GM19099 (cell line): ENCODE data around the gene CCDC149.

Experiments used
- POLR2A ChIP-seq: IDR thresholded peaks from 3 replicates; pipeline ENCODE4 v1.6.1; 2011; ENCODE audit warnings: low read depth; ENCODE audit not compliant: insufficient read length; ENCODE audit errors: extremely low read depth

CCDC149 gene

DNA sequence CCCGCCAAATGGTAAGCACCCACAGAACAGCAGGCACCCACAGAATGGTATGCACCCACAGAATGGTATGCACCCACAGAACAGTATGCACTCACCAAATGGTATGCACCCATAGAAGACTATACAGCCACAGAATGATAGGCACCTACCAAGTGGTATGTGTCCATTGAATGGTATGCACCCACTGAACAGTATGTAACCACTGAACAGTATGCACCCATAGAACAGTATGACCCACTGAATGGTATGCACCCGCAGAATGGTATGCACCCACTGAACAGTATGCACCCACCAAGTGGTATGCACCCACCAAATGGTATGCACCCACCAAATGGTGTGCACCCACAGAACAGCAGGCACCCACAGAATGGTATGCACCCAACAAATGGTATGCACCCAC, 40.1 kb downstream of the CCDC149 start:
- no peak for TF ChIP-seq POLR2A

DNA sequence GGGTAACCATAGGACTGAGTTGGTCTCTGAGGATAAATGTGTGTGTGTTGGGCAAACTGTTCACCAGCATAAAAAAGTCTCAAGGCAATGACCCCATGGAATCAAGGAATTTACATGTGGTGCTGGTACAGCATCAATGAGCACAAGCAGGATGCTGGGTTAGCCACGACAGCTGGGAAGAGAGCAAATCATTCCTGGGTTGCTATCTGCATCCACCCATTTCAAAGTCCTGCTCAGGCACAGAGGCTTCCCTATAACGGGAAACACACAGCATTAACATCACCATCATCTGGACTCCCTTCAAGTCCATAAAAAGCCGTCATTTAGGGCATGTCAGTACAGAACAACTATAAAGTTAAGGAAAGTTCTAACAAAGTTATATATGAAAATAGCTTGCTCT, 41.6 kb downstream of the CCDC149 start:
- no peak for TF ChIP-seq POLR2A

DNA sequence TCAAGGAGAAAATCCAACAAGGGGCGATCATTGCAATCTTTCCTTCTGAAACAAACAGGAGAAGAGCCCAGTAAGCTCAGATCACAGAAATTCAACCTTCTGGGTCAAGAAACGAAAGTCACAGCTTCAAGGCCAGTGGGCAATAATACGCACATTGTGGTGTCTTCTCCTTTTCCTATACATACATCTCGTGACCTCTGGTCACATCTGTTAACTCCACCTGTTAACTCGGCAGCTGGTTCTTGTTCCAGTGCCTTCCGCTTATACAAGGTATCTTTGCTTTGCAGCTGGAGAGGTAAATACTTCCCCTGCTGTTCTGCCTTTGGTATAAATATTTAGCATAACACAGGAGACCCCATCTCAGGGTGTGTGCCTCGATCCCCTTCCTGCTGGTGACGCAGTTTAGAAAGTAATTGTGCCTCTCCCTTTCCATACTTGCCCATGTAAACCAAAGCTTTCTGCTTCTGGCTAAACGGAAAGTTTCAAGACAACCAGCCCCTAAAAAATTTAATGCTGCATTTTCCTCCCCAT, 45.0 kb downstream of the CCDC149 start:
- TF ChIP-seq POLR2A = no peak

DNA sequence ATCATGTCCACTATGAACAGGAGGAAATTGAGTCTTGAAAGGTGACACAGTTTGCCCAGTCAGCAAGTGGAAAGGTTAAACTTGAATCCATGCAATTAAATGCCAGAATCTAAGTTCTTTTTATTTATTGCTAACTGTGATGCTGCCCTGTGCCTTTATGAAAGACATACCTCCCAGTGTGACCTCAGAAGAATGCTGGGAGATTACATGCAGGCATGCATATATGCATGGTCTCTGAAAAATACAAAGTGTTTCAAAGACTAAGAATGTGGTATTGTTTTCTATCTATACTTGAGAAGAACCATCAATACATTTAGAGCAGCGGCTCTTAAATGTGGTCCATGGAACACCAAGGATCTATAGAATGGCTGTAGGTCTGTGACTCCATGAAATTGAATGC, 45.6 kb downstream of the CCDC149 start:
- TF ChIP-seq POLR2A = no peak

DNA sequence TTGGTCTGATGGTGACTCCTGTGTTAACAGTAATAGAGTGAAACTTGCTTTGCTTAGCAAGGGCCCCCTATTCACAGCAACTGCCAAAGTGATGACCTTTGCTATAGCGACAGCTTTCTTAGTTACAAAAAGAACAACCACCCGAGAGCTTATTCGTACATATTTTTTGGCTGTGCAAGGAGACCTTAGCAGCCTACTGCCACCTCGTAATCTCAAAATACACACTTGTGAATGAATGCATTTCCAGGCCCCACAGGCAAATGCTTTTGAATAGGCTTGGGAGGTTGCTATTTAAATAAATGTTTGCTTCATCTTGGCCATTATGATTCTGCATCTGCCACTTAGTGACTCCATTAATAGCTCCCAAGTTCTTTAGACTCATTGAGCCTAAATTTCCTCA, 47.4 kb downstream of the CCDC149 start:
- no peak for TF ChIP-seq POLR2A

DNA sequence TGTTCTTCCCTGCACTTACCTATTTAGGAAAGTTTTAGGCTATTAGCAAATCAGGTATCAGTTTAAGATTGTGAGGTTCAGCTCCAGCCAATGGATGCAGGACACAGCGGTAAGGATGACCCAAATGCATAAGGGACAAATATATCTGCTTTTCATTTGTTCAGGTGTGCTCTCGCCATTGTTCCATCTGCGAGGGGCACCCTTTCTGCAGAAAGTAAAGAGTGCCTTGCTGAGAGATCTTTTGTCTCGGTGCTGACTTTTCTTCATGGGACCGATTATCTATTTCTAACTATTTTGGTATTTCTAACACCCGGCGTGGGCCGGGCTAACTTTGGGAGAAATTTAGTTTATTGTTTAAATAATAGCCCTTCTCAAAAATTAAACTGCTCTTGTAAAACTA, 49.0 kb downstream of the CCDC149 start:
- no peak for TF ChIP-seq POLR2A

DNA sequence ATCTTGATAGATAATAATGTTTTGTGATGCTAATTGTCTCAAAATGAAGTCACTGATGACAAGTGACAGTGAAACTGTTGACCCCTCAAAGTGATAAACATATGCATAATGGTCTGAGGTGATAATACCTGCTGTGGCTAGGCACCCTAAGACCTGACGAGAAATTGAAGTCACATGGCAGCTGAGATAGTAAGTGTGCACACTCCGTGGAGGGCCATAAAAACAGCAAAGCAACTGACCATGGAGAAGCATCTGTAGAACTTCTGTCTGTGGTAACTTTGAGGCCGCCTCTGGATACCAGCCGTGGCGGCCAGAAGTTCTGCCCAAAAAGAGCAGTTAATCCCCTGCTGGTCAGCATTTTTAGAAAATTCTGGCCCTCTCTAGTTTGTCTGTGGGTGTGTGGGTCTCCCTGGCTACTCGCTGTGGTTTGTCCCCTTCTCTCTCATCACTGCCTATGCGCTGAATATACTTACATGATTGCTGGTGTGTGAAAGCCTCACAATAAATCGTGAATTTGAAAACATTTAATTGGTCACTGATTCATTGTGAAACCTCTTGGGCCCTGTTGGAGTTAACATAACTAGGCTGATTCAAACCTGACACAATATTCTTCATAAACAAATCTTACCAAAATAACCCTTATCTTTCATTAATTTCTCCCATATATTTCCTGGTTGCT, 50.6 kb downstream of the CCDC149 start:
- no peak for TF ChIP-seq POLR2A

DNA sequence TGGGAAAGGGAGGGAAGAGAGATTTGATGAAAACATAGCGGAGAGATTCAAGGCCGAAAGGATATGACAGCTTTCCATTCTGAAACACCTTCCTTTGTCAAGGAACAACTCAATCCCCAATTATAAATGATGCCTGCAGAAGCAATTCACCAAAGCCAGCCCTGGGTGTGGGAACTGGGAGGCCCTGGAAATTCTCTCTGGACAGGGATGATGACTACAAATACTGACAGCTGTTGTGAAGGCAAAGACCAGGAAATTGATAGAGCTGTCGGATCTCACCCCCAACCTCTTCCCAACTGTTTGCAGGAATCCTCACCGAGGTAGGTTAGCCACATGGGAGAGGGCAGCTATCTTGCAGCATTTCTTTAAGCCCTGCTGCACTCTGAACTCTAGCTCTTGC, 54.3 kb downstream of the CCDC149 start:
- TF ChIP-seq POLR2A = no peak

DNA sequence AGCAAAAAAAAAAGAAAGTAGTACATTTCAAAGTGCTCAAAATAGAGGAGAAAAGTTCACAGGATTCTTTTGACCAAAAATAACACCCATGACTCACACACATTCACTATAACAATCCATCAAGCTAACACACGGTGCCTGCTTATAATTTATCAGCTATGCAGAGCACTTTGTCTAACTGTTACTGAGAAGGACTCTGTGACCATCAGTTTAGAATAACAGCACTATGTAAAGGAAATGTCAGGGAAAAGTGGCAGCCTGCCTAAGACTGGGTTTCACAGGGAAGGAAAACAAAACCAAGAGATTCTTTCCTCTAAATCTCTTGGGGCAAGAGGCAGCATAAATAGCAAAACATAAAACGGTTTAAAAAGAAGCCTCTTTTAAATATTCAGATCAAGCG, 54.8 kb downstream of the CCDC149 start:
- TF ChIP-seq POLR2A = no peak

DNA sequence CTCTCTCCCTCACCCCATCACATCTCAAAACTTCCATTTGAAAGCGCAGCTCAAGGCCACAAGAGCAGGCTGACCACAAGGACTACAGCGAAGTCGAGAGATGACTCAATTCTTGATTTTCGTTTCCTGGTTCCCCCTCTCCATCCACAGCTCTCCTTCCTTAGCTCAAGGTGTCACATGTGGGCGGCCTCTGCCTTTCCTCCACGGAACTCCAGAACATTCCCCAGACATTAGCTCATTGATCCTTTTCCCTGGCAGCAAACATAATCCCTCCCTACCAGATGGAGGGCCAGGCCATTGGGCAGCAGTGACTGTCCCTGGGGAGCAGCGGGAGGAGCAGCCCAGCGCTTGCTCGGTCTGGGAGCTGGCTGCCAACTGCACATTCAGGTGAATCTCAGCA, 56.3 kb downstream of the CCDC149 start:
- TF ChIP-seq POLR2A = no peak

DNA sequence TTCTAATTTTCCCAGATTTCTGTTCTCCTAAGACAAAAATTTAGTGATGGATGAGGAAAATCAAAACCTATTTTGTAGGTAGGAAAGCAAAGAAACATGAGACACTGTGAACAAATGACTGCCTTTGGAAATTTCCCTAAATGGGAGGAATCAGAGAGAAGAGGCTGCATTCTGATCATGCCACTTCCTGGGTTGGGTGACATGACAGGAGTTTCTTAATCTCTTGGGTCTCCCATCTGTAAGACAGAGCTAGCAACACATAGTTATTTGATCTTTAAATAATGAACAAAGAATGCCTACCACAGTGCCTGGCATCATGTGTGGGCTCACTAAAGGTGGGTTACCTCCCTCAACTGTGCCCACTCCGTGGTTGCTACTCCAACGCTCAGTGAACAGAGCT, 57.1 kb downstream of the CCDC149 start:
- no peak for TF ChIP-seq POLR2A

DNA sequence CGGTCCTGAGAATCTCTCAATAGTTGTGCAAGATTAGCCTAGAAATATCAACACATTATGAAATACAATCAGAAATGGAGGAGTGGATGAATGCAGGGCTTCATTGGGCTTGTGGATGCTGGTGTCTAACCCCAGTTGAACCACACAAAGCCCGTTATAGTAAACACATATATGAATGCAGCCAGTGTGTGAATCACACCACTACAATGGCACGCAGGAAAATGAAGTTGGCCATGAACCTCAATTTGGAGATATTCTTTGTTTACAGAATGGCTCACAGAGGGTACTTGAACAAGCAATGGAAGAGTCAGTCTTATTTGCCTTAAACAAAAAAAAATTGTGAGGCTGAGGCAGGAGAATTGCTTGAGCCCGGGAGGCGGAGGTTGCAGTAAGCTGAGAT, 59.7 kb downstream of the CCDC149 start:
- TF ChIP-seq POLR2A = no peak

DNA sequence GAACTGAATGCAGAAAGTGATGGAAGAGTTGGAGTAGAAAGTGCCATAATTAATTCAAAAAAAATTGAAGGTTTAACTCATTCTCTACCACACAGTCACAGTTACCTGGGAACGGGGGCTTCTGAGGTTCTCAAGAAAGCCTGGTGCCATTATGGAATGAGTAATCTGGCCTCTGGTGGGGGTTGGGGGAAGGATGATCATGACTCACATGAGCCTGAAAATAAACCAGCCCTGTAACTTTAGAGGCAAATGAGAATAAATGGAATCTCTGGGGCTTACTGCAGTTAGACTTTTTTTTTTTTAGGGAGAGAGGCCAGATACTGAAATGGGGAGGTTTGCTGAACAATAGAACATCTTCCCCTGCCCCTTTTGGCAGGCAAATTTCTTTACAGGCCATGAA, 62.2 kb downstream of the CCDC149 start:
- no peak for TF ChIP-seq POLR2A

DNA sequence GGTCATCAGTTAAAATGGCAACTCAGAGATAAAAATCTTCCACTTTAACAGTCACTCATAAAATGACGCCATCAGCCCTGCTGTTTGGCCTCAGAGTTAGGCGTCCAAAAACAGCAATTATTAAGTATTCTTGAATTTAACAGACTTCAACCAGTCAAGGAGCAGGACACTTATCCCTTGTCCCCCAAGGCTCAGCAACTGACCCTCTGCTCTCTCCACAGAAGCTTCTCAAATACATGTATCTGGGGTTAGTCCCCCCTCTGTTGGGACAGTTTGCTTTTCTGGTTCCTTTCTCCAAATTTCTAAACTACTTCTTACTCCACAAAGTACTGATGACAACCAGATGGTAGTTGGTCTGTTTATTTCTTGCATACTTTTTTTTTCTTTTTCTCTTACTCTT, 63.1 kb downstream of the CCDC149 start:
- no peak for TF ChIP-seq POLR2A

DNA sequence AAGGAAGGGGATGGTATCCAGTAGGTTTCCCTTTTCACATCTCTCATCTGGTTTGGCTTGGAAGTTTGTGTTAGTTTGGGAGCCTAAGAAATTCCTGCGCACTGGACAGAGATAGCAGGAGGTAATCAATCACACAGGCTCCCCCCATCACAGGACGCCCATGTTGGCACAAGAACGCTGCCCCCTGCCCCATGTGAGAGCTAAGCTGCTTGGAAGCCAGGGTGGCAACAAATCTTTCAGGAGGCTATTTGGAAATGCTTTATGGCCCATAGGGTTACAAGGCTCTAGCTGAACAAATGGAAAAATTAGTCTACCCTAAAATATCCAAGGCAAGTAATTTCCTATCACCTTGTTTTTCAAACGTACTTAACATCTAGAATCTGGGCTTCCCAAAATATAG, 63.5 kb downstream of the CCDC149 start:
- no peak for TF ChIP-seq POLR2A

DNA sequence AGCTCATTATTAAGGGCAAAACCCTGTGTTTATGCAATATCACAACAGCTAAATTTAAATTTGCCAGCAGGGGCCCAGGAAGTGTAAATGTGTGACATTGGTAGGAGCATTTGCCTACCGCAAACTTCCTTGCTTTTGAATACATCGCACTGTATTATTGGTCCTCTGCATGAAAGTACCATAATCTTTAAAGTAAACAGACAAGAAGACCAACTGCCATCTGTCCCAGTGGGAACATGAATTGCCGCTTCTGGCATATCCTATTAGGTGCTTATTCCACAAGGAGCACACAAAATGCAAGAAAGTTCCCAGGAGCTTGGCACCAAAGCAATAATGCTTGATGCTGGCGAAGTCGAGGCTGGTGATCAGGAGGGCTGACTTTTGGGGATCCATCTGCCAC, 66.1 kb downstream of the CCDC149 start:
- no peak for TF ChIP-seq POLR2A

DNA sequence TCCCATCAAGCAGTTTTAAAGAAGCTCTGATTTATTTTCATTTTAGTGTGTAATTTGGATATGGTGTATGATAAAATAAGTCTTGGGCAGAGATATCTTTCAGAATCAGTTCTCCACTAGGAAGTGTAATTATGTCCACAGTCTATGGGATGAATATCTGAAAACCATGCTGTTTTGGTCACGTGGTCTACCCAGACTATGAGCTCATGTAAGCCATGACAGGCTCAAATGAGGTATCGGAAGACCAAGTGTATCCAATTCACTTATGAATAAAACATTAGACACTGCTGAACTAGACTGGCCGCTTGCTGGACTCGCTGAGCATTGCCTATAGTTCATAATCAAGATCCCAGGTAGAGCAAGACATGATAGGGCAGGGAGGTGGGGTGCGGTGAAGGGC, 66.9 kb downstream of the CCDC149 start:
- TF ChIP-seq POLR2A = no peak

DNA sequence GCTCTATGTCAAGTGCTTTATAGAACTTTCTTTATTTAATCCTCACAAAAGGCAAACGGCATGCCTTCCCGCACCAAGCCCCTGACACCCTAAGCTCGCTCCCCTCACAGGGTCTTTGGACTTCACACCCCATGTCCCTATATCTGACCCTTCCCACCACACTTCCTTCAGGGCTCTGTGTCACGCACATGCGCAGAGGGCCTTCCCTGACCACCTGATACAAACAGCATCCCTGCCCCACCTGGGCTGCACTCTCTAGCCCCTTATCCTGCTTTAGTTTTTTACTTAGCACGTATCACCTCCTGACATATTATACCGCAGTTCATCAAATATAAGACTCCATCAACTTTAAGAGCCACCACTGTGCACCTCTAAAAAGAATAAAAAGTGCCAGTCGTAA, 67.7 kb downstream of the CCDC149 start:
- no peak for TF ChIP-seq POLR2A

DNA sequence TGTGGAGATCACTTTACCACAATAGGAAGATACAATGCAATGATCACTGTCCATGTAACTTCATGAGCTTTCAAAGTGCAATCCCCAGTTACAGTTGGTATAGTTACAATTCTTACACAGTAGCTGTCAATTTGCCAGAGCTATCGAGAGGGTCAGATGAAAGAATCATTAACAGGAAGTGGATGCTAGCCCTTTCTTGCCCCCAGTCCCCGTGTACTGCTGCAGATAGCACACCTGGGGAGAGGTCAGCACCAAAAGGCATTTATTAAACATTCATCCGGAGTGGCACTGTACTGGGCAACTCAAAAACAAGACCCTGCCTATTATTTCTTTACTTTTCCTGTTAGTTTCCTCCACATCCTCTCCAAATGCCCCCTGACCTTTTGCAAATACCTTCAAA, 69.7 kb downstream of the CCDC149 start:
- no peak for TF ChIP-seq POLR2A
